Brain microvascular endothelial cell (primary cell): ENCODE measurements around the gene C11orf24.
"Not testable (repeated sequence)": the region's sequence is repeated elsewhere in the genome, so short reads cannot be mapped to it uniquely, and the experiment has no call there.

Source experiments
- DNase-seq: peaks from one replicate; pipeline ENCODE4 v3.0.0-alpha.2; 2020
- H3K27ac ChIP-seq: fragments of 250-450 bp; sonication (Bioruptor Pico); 2 replicates; pipeline ENCODE4 v1.5.1; 2020; ENCODE audit warnings: mild to moderate bottlenecking, moderate library complexity
- H3K27me3 ChIP-seq: fragments of 250-450 bp; sonication (Bioruptor Pico); replicated peaks from 2 replicates; pipeline ENCODE4 v1.5.1; 2020; ENCODE audit warnings: mild to moderate bottlenecking
- H3K36me3 ChIP-seq: fragments of 250-450 bp; sonication (Bioruptor Pico); replicated peaks from 2 replicates; pipeline ENCODE4 v1.5.1; 2020; ENCODE audit warnings: mild to moderate bottlenecking
- H3K4me3 ChIP-seq: 2 replicates; pipeline ENCODE4 v1.5.1; 2011; ENCODE audit warnings: low read depth, mild to moderate bottlenecking, control low read depth, low read length, moderate library complexity
- CTCF ChIP-seq: IDR thresholded peaks from 2 replicates; pipeline ENCODE4 v1.5.1; 2011; ENCODE audit warnings: low read depth, mild to moderate bottlenecking, moderate library complexity, low read length, control low read depth, inconsistent platforms; ENCODE audit errors: missing control alignments
- in situ Hi-C: cut with HindIII; loops from 2 replicates; pipeline ENCODE4 v1.10.0; 2017; ENCODE audit warnings: low sequenced_read_pairs, low pct_ligation_motif_present

C11orf24 gene

GRCh38 chr11:68255526-68255925 is 16.2 kb downstream of the C11orf24 start:
- Histone ChIP-seq H3K27me3 (no peaks in the 10 kb centered on the region), H3K36me3 (peaks cover 4% of the 10 kb centered on the region), H3K27ac (no peak overlapping the region), H3K4me3 (no peak overlapping the region)
- no peak for DNase-seq
- in situ Hi-C loops: no loop called here
- TF ChIP-seq CTCF: no peak

GRCh38 chr11:68254421-68254820 is 17.4 kb downstream of the C11orf24 start:
- DNase-seq: no peak
- Histone ChIP-seq H3K4me3 (no peak overlapping the region), H3K27me3 (no peaks in the 10 kb centered on the region), H3K36me3 (no peaks in the 10 kb centered on the region), H3K27ac (no peak overlapping the region)
- in situ Hi-C loops: no loop called here
- TF ChIP-seq CTCF: no peak

GRCh38 chr11:68251765-68252164 is 20.0 kb downstream of the C11orf24 start:
- no peak for DNase-seq

GRCh38 chr11:68244912-68245311 is 26.9 kb downstream of the C11orf24 start:
- H3K27me3 ChIP-seq, H3K36me3 ChIP-seq, H3K4me3 ChIP-seq, H3K27ac ChIP-seq, DNase-seq, in situ Hi-C loops: not testable (repeated sequence)

More at GRCh38 chr11:68251765-68252164, 20.0 kb downstream of the C11orf24 start:
- in situ Hi-C loops: no loop called here
- Histone ChIP-seq H3K4me3 (no peak overlapping the region), H3K36me3 (no peaks in the 10 kb centered on the region), H3K27ac (no peak overlapping the region), H3K27me3 (no peaks in the 10 kb centered on the region)
- TF ChIP-seq CTCF: no peak

- DNase-seq, in situ Hi-C loops: not testable (repeated sequence)
Observed at GRCh38 chr11:68243847-68244246, 27.9 kb downstream of the C11orf24 start.

GRCh38 chr11:68242616-68243015 is 29.2 kb downstream of the C11orf24 start:
- no peaks in the 10 kb centered on the region for H3K36me3 ChIP-seq
- in situ Hi-C loops: no loop called here
- H3K27me3 ChIP-seq: no peaks in the 10 kb centered on the region
- no peak for DNase-seq
- no peak overlapping the region for H3K27ac ChIP-seq
- no peak overlapping the region for H3K4me3 ChIP-seq
- TF ChIP-seq CTCF: no peak

More at GRCh38 chr11:68243847-68244246, 27.9 kb downstream of the C11orf24 start:
- H3K36me3 ChIP-seq, H3K27me3 ChIP-seq, H3K4me3 ChIP-seq, H3K27ac ChIP-seq: not testable (repeated sequence)

GRCh38 chr11:68231621-68232020 is 40.2 kb downstream of the C11orf24 start:
- Histone ChIP-seq H3K27ac (no peak overlapping the region), H3K36me3 (no peaks in the 10 kb centered on the region), H3K27me3 (no peaks in the 10 kb centered on the region), H3K4me3 (no peak overlapping the region)
- no peak for TF ChIP-seq CTCF
- in situ Hi-C loops: no loop called here
- no peak for DNase-seq
